OCI-LY3 (cell line): ENCODE data around the gene SHROOM1.

ENCODE experiments used
- EZH2phosphoT487 ChIP-seq: fragments of 200-600 bp; shearing (Covaris generic); IDR thresholded peaks from 2 replicates; pipeline ENCODE4 v1.6.1; 2018; ENCODE audit warnings: antibody characterized with exemption, mixed run types, low read depth
- TF ChIP-seq, protein P1 (sequence below): fragments of 200-600, 300-600 bp; sonication (generic); IDR thresholded peaks from 2 replicates; pipeline ENCODE4 v1.5.1; 2014; ENCODE audit warnings: antibody characterized with exemption, low read length, low read depth

DNA sequence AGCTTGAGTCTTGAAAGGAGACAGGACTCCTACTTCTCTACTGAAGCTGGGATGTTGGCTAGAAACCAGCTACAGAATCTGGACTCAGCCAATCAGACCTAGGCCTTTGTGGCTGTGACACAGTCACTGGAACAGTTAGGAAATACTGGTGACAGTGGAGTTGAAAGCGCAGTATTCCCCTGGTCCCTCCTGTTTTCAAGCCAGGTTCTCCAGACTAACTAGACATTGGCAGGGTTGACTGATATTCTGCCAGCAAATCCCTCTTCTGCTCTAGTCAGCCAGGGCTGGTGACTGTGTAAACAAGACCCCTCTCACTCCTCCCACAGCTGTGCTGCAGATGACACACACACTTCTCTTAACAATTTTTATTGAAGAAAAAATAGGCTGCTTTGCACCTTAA, 8.7 kb downstream of the SHROOM1 start:
- TF ChIP-seq, protein P1, sequence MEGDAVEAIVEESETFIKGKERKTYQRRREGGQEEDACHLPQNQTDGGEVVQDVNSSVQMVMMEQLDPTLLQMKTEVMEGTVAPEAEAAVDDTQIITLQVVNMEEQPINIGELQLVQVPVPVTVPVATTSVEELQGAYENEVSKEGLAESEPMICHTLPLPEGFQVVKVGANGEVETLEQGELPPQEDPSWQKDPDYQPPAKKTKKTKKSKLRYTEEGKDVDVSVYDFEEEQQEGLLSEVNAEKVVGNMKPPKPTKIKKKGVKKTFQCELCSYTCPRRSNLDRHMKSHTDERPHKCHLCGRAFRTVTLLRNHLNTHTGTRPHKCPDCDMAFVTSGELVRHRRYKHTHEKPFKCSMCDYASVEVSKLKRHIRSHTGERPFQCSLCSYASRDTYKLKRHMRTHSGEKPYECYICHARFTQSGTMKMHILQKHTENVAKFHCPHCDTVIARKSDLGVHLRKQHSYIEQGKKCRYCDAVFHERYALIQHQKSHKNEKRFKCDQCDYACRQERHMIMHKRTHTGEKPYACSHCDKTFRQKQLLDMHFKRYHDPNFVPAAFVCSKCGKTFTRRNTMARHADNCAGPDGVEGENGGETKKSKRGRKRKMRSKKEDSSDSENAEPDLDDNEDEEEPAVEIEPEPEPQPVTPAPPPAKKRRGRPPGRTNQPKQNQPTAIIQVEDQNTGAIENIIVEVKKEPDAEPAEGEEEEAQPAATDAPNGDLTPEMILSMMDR = no peak
- TF ChIP-seq EZH2phosphoT487 = no peak
